NCI-H128 (cell line): ENCODE measurements around the gene RANBP9.

Experiments used
- DNase-seq: peaks from one replicate; lab custom pipeline; 2025; ENCODE audit not compliant: unreplicated experiment; lab: John Stamatoyannopoulos, UW

RANBP9 gene

DNA sequence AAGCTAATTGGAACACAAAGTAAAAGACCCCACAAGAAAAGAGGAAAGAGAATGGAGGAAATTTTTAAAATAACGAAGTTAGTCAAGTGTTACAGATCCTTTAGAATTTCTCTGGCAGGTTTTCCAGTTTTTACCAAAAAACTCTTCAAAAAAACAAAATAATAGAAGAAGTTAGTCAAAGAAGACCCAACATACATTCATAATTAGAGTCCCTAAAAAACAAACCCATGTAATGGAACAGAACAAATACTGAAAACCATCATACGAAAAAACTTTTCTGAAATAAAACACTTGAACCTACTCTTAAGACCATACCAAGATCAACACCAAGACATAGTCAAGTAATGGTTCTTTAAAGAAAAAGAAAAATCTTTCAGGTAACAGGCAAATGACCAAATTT, 31.6 kb downstream of the RANBP9 start:
- DNase-seq, result no peak

DNA sequence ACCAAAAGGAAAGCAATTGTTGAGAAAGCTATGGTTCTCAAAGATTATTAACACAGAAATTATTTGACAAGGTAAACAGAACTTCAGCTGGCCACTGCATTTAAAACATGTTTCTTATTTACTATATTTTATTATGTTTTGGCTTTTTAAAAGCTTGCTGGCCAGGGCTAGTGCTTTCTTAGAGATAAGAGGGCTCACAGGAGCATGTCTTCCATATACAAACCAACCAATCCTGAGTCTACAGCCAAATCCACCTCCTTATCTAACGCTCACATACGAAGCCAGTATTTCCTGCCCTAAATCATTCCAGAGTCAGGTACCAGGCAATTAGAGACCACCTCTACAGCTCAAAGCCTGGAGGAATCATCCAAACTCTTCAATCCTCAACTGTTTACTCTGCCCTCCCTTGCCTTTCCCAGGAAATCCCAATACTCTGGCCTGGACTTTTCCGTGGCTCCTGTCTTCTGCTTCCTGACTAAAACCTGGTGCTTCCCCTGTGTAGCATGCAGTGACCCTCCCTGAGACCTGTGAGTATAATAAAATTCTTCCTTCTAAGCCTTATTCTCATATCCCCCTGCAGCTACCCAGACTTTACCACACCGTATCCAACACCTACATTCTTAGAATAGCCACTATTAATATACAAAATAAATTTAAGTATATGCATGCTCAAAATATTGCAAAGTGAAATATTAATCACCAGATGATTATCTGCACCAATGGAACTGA, 33.2 kb downstream of the RANBP9 start:
- DNase-seq, result no peak

DNA sequence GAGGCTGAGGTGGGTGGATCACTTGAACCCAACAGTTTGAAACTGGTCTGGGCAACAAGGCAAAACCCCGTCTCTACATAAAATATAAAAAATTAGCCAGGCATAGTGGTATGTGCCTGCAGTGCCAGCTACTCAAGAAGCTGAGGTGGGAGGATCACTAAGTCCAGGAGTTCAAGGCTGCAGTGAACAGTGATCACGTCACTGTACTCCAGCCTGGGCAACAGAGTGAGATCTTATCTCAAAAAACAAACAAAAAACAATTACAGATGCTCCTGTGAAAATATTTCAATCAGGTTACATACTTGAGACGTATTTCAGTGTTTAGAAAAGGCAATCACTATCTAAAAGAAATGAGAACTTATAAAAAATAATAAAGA, 33.8 kb downstream of the RANBP9 start:
- DNase-seq, result no peak

DNA sequence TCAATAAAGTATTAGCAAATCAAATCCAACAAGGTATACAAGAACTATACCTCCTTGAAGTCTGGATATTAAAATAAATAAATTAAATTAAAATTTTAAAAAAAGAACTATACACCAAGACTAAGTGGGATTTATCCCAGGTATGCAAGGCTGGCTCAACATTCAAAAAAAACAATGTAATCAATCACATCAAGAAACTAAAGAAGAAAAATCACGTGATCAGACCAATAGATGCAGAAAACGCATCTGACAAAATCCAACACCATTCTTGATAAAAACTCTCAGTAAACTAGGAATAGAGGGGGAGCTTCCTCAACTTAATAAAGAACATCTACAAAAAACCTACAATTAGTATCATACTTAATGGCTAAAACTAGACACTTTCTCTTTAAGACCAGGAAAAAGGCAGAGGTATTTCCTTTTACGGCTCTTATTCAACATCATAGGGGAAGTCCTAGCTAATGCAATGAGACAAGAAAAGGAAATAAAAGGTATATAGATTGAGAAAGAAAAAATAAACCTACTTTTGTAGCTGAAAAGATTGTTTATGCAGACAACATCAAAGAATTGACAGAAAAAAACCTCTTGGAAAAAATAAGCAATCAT, 35.0 kb downstream of the RANBP9 start:
- DNase-seq, result no peak

DNA sequence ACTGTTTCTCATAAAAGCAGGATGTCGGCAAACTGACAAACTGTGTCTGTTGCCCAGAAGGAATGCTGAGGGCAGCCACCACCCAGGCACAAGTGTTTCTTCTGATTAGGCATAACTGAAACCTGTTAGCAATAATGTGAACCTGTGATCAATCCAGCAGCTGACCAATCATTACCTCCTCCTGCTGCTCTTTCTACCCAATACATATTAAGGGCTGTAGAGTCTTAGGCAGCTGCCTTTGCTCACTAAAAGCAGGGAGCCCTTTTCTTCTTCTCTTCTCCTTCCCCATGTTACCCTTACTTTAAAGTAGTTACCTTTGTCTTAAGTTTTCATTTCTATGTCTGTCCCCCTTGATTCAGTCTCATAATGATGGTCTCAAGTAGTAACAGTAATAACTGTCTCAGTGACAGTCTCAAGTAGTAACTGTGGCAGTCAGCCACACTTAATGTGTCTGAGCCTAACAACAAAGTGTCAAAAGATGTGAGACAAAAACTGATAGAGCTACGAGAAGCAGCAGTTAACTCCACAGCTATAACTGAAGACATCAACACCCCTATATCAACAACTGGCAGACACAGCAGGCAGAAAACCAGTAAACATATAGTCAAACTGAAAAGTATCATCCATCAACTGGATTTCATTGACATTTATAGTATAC, 37.0 kb downstream of the RANBP9 start:
- DNase-seq, result no peak

DNA sequence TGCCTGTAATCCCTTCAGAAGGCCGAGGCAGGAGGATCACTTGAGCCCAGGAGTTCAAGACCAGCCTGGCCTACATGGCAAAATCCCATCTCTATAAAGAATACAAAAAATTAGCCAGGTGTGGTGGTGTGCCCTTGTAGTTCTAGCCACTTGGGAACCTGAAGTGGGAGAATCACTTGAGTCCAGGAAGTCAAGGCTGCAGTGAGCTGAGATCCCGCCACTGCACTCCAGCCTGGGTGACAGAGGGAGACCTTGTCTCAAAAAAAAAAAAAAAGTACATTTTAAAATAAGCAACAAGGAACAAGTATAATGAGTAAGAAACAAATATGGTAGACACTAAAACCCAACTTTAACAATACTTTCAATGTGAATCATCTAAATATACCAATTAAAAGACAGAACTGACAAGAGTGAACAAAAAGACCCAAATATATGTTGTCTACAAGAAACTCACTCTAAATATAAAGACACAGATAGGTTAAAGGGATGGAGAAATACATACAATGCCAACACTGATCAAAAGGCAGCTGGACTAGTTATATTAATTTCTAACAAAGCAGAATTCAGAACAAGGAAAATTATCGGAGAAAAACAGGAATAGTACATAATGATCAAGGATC, 37.7 kb downstream of the RANBP9 start:
- DNase-seq, result no peak

DNA sequence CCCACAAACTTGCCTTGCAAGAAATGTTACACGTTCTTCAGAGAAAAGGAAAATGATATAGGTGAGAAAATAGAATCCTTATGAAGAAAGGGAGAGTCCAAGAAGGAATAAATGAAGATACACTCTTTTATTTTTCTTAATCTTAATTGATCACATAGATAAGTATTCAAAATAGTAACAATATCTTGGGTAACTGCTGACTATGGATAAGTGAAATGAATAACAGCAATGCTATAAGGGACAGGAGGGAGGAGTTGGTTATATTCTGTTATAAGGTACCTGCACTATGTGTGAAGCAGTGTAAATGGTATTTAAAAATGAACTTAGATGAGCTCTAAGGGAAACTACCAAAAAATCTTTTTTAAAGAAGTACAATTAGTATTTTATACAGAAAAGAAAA, 38.3 kb downstream of the RANBP9 start:
- no peak for DNase-seq

DNA sequence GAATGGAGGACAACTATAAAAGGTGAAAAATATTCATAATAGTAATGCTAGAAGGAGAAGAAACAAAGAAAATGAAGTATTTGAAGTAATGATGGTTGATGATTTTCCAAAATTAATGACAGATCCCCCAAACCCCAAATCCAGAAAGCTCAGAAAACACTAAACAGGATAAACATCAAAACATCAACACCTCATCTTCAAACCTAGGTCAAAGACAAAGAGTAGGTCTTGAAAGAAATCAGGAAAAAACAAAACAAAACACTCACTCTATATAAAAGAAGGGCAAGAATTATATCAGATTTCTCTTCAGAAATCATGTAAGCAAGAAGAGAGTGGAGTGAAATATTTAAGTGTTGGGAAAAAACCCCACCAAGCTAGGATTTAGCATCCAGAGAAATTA, 38.7 kb downstream of the RANBP9 start:
- DNase-seq, result no peak

DNA sequence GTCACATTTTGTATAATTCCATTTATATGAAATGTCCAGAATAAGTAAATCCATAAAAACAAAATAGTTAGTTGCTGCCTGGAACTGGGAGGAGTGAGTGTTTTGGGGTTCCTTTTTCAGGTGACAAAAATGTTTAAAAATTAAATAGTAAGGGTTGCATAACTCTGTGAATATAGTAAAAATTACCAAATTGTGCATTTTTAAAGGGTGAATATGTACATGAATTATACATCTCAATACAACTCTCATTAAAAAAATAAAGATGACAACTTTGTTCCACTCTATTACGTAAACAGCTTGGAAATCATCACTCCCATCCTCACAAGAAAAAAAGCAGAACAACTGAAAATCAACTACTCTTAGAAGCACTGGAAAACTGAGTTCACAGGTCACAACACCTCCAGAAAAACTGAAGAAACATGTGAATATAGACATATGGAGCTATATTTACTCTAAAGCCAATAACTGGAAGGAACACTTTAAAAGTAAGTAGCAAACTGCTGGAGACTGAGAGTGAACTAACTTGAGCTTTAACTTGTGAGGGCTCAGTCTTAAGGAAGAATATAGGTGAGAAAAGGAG, 40.0 kb downstream of the RANBP9 start:
- DNase-seq, result no peak

DNA sequence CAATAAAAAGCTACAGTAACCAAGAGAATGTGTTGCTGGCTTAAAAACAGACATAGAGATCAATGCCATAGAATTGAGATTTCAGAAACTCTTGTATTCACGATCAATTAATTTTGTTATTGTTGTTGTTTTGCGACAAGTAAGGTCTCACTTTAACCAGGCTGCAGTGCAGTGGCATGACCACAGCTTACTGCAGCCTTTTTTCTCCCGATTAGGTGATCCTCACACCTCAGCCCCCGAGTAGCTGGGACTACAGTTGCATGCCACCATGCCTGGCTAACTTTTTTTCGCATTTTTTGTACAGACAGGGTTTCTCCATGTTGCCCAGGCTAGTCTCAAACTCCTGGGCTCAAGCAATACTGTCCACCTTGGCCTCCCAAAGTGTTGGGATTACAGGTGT, 42.2 kb downstream of the RANBP9 start:
- no peak for DNase-seq

DNA sequence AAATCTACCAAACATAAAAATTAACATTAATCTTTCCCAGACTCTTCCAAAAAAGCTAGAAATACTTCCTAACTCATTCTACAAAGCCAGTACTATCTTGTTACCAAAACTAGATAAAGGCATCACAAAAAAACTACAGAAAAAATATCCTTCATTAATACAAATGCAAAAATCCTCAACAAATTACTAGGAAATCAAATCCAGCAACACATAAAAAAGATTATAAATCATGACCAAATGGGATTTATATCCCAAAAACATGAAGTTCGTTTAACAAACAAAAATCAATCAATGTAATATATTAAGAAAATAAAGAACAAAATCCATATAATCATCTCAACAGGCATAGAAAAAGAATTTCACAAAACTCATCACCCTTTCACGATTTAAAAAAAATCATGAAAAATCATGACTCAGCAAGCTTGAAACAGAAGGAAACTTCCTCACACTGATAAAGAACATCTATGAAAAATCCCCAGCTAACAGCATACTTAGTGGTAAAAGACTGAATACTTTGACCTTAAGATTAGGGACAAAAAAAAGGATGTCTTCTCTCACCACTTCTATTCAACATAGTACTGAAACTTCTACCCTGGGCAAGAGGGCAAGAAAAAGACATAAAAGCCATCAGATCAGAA, 43.2 kb downstream of the RANBP9 start:
- no peak for DNase-seq

DNA sequence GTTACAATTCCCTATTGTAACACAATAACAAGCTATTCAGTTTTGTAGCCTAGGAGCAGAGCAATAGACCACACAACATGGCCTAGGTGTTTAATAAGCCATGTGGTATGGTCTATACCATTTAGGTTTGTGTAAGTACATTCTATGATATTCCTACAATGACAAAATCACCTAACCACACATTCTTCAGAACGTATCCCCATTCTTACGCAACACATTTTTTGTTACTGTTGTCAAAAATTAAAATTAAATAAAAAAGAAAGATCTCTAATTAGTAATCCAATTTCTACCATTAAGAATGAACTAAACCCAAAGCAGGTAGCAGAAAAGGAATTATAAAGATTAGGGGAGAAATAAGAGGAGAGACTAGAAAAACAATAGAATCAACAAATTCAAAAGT, 44.0 kb downstream of the RANBP9 start:
- no peak for DNase-seq

DNA sequence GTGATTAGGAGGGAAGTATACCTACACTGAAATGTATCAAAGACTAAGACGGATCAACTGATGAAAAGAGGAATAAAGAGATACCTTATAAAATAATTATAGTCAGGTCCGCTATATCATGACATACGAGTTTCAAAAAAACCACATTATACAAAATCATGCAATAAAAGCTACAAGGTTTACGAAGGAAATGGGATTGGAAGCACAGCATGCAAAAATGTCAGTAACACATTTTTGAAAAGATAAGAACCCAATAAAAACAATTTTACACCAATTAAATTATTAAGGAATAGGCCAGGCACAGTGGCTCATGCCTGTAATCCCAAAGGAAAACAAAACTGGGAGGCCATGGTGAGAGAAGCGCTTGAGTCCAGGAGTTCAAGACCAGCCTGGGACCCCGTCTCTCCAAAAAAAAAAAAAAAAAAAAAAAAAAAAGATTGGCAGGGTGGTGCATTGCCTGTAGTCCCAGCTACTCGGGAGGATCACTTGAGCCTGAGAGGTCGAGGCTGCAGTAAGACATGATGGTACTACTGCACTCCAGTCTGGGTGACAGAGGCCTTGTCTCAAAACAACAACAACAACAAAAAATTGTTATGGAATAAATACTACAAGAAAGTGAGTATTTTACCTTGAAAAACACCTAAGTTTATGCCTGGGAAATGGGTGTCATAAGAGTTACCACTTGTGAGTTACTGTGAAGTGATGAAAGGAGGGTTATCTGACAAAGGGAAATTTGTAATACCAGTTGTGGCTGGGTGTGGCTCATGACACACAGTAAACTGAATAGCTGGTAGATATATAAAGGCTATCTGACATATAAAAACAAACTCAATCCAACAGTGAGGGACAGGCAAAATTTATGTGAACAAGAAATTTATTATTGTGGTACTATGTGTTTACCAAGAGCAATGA, 45.2 kb downstream of the RANBP9 start:
- DNase-seq, result no peak

DNA sequence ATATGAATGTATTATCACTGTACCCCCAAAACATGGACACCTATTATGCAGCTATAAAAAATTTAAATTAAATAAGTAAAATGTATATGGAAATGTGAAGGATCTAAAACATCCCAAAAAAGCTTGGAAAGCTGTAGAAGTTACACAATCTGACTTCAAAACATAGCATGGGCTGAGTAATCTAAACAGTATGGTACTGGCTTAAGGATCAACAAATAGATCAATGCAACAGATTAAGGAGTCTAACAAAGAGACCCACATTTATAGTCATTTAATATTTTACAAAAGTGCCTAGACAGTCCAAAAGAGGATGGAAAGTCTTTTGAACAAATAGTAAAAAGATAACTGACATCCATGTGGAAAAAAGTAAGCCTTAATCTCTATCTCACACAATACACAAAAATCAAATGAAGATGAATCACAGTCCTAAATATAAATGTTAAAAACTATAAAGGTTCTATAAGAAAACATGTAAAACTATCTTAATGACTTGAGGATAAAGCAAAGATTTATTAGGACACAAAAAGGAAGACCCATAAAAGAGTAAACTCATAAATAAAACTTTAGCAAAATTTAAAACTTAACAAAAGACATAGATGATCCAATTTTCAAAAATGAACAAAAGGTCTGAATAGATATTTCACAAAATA, 46.8 kb downstream of the RANBP9 start:
- DNase-seq, result no peak

DNA sequence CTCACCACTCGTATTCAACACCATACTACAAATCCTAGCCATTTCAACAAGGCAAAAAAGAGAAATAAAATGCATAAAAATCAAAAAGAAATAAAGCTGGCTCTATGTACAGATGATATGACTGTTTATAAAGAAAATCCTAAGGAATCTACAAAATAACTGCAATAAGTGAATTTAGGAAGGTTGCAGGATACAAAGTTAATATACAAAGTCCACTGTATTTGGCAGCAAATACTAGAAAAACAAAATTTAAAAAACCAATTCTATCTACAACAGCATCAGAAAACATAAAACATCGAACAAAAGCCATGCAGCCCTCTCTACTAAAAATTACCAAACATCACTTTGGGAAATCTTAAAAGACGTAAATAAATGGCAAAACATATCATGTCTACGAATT, 47.6 kb downstream of the RANBP9 start:
- no peak for DNase-seq

DNA sequence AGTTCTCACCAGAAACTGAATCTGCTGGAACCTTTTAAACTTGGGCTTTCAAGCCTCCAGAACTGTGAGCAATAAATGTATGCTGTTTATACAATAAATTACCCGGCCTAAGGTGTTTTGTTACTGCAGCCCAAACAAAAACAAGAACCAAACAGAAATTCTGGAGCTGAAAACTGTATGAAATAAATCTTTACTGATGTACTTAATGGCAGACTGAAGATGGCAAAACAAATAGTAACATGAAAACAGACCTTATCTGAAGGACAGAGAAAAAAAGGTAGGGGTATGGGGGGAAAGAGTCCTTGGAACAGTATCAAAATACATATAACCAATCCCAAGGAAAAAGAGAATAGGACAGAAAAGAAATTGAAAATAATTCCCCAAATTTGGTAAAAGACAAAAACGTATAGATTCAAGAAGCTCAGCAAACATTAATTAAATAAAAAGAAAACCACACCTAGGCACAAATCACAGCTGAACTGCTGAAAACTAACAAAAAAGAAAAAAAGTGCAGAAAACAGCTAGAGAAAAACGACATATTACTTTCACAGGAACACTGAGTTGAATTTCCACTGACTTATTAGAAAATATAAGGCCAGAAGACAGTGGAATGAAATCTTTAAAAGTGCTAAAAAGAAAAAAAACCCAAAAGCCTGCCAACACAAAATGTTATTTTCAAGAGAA, 48.8 kb downstream of the RANBP9 start:
- no peak for DNase-seq

DNA sequence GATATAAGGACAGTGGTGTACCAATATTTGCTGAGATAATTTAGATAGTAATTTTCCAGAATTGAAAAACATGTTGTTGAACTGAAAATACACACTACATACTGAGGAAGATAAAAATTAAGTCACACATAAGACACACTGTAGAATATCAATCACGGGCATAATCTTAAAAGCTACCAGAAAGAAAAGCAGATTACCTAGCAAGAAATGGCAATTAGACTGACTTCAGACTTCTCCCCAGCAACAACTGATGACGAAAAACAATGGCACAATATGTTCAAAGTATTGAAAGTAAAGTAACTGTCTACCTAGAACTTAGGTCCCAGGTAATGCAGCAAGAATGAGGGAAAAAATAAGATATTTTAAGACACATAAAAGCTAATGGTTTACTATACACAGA, 50.0 kb downstream of the RANBP9 start:
- DNase-seq, result no peak

DNA sequence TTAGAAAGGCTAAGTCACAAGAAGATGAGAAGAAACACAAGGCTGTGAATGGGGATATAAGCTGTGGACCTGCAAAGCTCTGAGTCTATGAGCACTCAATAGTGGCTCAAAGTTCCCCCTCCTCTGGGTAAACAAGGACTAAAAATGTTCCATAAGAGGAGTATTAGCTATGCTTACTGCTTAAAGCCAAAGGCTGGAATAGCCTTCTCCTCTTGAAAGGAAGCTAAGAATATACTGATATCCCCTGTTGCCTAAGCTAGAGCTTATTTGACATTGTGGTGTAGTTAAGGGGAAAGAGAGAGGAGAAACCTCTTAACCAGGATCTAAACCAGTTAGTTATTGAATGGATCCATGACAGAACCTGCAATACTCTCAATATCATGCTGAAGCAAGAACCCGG, 50.7 kb downstream of the RANBP9 start:
- no peak for DNase-seq

DNA sequence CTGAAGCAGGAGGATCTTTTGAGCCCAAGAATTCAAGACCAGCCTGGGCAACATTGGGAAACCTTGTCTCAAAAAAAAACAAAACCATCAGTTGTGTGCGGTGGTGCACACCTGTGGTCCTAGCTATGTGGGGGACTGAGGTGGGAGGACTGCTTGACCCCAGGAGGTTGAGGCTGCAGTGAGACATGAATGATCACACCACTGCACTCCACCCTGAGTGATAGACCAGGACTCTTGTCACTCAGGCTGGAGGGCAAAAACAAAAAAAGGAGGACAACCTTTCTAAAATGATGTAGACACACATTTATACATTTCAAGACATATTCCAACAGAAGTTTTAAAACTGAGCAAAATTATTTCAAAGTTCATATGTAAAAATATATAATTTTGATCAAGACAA, 51.4 kb downstream of the RANBP9 start:
- DNase-seq, result no peak
